Liver (tissue), 9 donors: ENCODE results near the gene WDR7. TPM values are rescaled to one million over a fixed set of nuclear protein-coding genes. Genes with fewer than 3 reads are reported as not detected.

ENCODE experiments used
- DNase-seq: peaks from one replicate; pipeline ENCODE4 v3.0.0-alpha.2; 2017; ENCODE audit warnings: low spot score
- H3K27ac ChIP-seq, 2 donors: one replicate each; pipeline ENCODE4 v1.7.0; 2013; ENCODE audit warnings: inconsistent platforms in 2 of 2, low read length in 2 of 2, control low read depth in 1 of 2, low read depth in 1 of 2, mild to moderate bottlenecking in 1 of 2
- H3K27me3 ChIP-seq, 4 donors: one replicate each; pipeline versions ENCODE4 v1.6.1 to v1.7.0; 2013; ENCODE audit warnings: low read length in 3 of 4, inconsistent platforms in 1 of 4, mild to moderate bottlenecking in 1 of 4, moderate library complexity in 1 of 4; ENCODE audit not compliant: control insufficient read depth in 4 of 4, insufficient read depth in 4 of 4
- H3K36me3 ChIP-seq, 4 donors: one replicate each; pipeline versions ENCODE4 v1.6.1 to v1.7.0; 2013; ENCODE audit warnings: low read length in 3 of 4, mild to moderate bottlenecking in 3 of 4, low read depth in 1 of 4, moderate library complexity in 1 of 4; ENCODE audit not compliant: control insufficient read depth in 4 of 4, insufficient read depth in 3 of 4
- H3K4me1 ChIP-seq, 4 donors: one replicate each; pipeline versions ENCODE4 v1.6.1 to v1.7.0; 2013; ENCODE audit warnings: low read length in 3 of 4, mild to moderate bottlenecking in 3 of 4, moderate library complexity in 1 of 4; ENCODE audit not compliant: control insufficient read depth in 4 of 4, insufficient read depth in 4 of 4
- H3K4me3 ChIP-seq, 3 donors: one replicate each; pipeline versions ENCODE4 v1.6.1 to v1.7.0; 2013; ENCODE audit warnings: low read length in 3 of 3, control low read depth in 1 of 3, low read depth in 1 of 3, mild to moderate bottlenecking in 1 of 3
- H3K9ac ChIP-seq, 2 donors: one replicate each; pipeline ENCODE4 v1.7.0; 2013; ENCODE audit warnings: low read length in 2 of 2, mild to moderate bottlenecking in 2 of 2, moderate library complexity in 2 of 2, control low read depth in 1 of 2, low read depth in 1 of 2
- H3K9me3 ChIP-seq, 4 donors: one replicate each; pipeline versions ENCODE4 v1.6.1 to v1.7.0; 2013; ENCODE audit warnings: low read length in 3 of 4; ENCODE audit not compliant: control insufficient read depth in 4 of 4
- EGR1 ChIP-seq, 2 donors: IDR thresholded peaks; 2 replicates each; pipeline ENCODE4 v1.6.1; 2016 to 2018; ENCODE audit warnings: antibody characterized with exemption in 2 of 2, low read depth in 2 of 2
- FOXA1 ChIP-seq: IDR thresholded peaks from 2 replicates; pipeline ENCODE4 v1.6.1; 2016; ENCODE audit warnings: antibody characterized with exemption
- FOXA2 ChIP-seq: IDR thresholded peaks from 2 replicates; pipeline ENCODE4 v1.6.1; 2016; ENCODE audit warnings: antibody characterized with exemption
- GABPA ChIP-seq, 2 donors: IDR thresholded peaks in 1 of 2; conservative IDR thresholded peaks in 1 of 2; 2 replicates each; pipeline ENCODE4 v1.6.1; 2016; ENCODE audit warnings: antibody characterized with exemption in 2 of 2, mild to moderate bottlenecking in 1 of 2, moderate library complexity in 1 of 2
- HNF4A ChIP-seq, 2 donors: conservative IDR thresholded peaks; 2 replicates each; pipeline ENCODE4 v1.6.1; 2016; ENCODE audit warnings: antibody characterized with exemption in 2 of 2, mild to moderate bottlenecking in 2 of 2
- HNF4G ChIP-seq: IDR thresholded peaks from 2 replicates; pipeline ENCODE4 v1.6.1; 2016; ENCODE audit warnings: antibody characterized with exemption
- JUND ChIP-seq, 2 donors: IDR thresholded peaks; 2 replicates each; pipeline ENCODE4 v1.6.1; 2016; ENCODE audit warnings: antibody characterized with exemption in 2 of 2
- NR2F2 ChIP-seq: IDR thresholded peaks from 2 replicates; pipeline ENCODE4 v1.6.1; 2016; ENCODE audit warnings: antibody characterized with exemption
- RAD21 ChIP-seq, 2 donors: IDR thresholded peaks; 2 replicates each; pipeline ENCODE4 v1.6.1; 2016; ENCODE audit warnings: antibody characterized with exemption in 2 of 2, mild to moderate bottlenecking in 2 of 2
- RXRA ChIP-seq, 2 donors: IDR thresholded peaks; 2 replicates each; pipeline ENCODE4 v1.6.1; 2017 to 2018; ENCODE audit warnings: antibody characterized with exemption in 2 of 2, mild to moderate bottlenecking in 1 of 2
- SP1 ChIP-seq: IDR thresholded peaks from 2 replicates; pipeline ENCODE4 v1.6.1; 2018; ENCODE audit warnings: antibody characterized with exemption, mild to moderate bottlenecking
- TAF1 ChIP-seq: conservative IDR thresholded peaks from 2 replicates; pipeline ENCODE4 v1.6.1; 2016; ENCODE audit warnings: antibody characterized with exemption, mild to moderate bottlenecking
- YY1 ChIP-seq: IDR thresholded peaks from 2 replicates; pipeline ENCODE4 v1.6.1; 2016; ENCODE audit warnings: antibody characterized with exemption, mild to moderate bottlenecking
- WGBS: extraction: QIAGEN DNeasy Blood & Tissue Kit; methylation state at CpG from one replicate; pipeline ENCODE4 v1.1.7; 2013; 5-methylcytosine and 5-hydroxymethylcytosine counted together
- polyA plus RNA-seq, 2 donors: library from polyadenylated mRNA; stranded (reverse) in 1 of 2; unstranded in 1 of 2; fragments of 200-250 nt in 1 of 2; fragments of >200 nt in 1 of 2; fragmentation: Nextera tagmentation in 1 of 2; extraction: Ambion mirVana in 1 of 2; gene quantifications; one replicate each; pipeline versions ENCODE4 v1.2.1 to v1.2.3, GENCODE V29; 2013 to 2015
- total RNA-seq, 2 donors: library from RNA; depleted of rRNA; stranded (reverse); fragments of >200 nt; gene quantifications; one replicate each; pipeline ENCODE4 v1.2.3, GENCODE V29; 2014
- TF ChIP-seq, protein P1 (sequence below): fragments of 150-350 bp; IDR thresholded peaks from 2 replicates; pipeline ENCODE4 v1.5.1; 2017; ENCODE audit warnings: improper control_type of control experiment, low read depth, low read length; ENCODE audit not compliant: missing input control
- TF ChIP-seq, protein P2 (sequence below): IDR thresholded peaks from 2 replicates; pipeline ENCODE4 v1.6.1; 2016; ENCODE audit warnings: antibody characterized with exemption
- TF ChIP-seq, protein P3 (sequence below): IDR thresholded peaks from 2 replicates; pipeline ENCODE4 v1.6.1; 2016; ENCODE audit warnings: antibody characterized with exemption
- donor health status: healthy.
- donor health status: healthy.
- donor health status: healthy.
- donor health status: healthy.
- donor health status: healthy.

Gene WDR7
- total and polyA plus RNA-seq, 4 donors: 4.5 to 26.6 (median 13.2) TPM

DNA sequence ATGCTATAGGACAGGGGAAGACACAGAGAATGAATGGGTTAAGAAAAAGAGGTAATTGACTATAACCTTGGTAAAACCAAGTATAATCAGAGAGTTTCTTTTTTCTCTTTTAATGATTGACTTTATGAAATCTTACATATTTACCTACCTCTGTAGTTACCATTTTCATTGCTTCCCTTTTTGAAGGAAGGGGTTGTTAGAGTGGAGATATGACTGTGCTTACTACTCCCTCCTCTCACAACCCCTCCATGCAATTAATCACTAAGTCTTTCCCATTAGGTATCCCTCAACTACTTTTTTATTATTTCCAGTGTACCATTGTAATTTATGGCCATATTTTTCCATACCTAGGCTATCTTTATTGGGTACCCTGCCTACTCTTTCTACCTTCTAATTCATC lies 71.4 kb downstream of the WDR7 start (continued):
- no peak for TF ChIP-seq FOXA2
- TF ChIP-seq GABPA (IDR thresholded peaks at IDR 0.05 in 1 of 2, conservative IDR thresholded peaks at IDR 0.05 in 1 of 2): no peak
- TF ChIP-seq FOXA1: no peak
- no peak for TF ChIP-seq YY1
- no peak for TF ChIP-seq SP1

DNA sequence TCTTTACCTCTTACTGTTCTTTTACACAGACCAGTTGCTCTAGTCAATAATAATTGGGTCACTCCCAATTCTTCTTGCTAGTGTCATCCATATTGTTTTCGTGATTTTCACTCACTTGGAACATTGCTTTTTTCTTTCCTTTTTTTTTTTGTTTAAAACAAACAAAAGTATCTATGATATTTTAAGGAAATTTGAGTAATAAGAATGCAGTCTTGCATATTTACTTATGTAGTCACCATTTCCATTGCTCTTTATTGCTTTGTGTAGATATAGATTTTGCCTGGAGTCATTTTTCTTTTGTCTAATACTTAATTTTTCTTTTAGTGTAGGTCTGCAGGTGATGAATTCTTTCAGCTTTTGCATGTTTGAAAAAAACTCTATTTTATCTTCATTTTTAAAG lies 71.9 kb downstream of the WDR7 start:
- no peak overlapping the region for H3K4me3 ChIP-seq
- H3K36me3 ChIP-seq: peaks cover 0 to 9% (median 1%) of the 10 kb centered on the region in 4 donors
- no peak overlapping the region for H3K27ac ChIP-seq
- no peak for TF ChIP-seq RAD21 (IDR thresholded peaks at IDR 0.05)
- TF ChIP-seq HNF4A (conservative IDR thresholded peaks at IDR 0.05): no peak
- TF ChIP-seq, protein P1, sequence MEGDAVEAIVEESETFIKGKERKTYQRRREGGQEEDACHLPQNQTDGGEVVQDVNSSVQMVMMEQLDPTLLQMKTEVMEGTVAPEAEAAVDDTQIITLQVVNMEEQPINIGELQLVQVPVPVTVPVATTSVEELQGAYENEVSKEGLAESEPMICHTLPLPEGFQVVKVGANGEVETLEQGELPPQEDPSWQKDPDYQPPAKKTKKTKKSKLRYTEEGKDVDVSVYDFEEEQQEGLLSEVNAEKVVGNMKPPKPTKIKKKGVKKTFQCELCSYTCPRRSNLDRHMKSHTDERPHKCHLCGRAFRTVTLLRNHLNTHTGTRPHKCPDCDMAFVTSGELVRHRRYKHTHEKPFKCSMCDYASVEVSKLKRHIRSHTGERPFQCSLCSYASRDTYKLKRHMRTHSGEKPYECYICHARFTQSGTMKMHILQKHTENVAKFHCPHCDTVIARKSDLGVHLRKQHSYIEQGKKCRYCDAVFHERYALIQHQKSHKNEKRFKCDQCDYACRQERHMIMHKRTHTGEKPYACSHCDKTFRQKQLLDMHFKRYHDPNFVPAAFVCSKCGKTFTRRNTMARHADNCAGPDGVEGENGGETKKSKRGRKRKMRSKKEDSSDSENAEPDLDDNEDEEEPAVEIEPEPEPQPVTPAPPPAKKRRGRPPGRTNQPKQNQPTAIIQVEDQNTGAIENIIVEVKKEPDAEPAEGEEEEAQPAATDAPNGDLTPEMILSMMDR: no peak
- no peak for TF ChIP-seq JUND (IDR thresholded peaks at IDR 0.05)
- TF ChIP-seq EGR1 (IDR thresholded peaks at IDR 0.05; ENCODE audit: low read depth in 2 of 2): no peak
- TF ChIP-seq, protein P2, sequence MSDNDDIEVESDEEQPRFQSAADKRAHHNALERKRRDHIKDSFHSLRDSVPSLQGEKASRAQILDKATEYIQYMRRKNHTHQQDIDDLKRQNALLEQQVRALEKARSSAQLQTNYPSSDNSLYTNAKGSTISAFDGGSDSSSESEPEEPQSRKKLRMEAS: no peak
- TF ChIP-seq, protein P3, sequence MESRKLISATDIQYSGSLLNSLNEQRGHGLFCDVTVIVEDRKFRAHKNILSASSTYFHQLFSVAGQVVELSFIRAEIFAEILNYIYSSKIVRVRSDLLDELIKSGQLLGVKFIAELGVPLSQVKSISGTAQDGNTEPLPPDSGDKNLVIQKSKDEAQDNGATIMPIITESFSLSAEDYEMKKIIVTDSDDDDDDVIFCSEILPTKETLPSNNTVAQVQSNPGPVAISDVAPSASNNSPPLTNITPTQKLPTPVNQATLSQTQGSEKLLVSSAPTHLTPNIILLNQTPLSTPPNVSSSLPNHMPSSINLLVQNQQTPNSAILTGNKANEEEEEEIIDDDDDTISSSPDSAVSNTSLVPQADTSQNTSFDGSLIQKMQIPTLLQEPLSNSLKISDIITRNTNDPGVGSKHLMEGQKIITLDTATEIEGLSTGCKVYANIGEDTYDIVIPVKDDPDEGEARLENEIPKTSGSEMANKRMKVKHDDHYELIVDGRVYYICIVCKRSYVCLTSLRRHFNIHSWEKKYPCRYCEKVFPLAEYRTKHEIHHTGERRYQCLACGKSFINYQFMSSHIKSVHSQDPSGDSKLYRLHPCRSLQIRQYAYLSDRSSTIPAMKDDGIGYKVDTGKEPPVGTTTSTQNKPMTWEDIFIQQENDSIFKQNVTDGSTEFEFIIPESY: no peak
- TF ChIP-seq RXRA (IDR thresholded peaks at IDR 0.05): no peak
- TF ChIP-seq TAF1: no peak
- TF ChIP-seq NR2F2: no peak
- no peaks in the 10 kb centered on the region for H3K27me3 ChIP-seq
- H3K9me3 ChIP-seq: no peaks in the 10 kb centered on the region
- H3K4me1 ChIP-seq: no peaks in the 10 kb centered on the region
- H3K9ac ChIP-seq: no peak overlapping the region
- DNase-seq: no peak
- WGBS: 98% methylated on average over 1 of the region's 1 CpG

DNA sequence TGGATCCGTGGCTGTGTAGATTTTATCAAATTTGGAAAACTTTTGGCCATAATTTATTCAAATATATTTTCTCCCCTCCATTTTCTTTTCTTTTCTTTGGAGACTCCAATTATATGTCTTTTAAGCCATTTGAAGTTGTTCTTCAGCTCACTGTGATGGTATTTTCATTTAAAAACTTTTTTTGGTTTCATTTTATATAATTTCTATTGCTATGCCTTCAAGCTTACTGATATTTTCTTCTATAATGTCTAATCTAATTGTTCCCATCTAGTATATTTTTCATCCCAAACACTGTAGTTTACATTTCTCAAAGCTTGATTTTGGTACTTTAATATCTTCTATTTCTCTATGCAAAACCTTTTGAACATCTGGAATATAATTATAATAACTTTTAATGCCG lies 72.5 kb downstream of the WDR7 start:
- no peak for DNase-seq
- Histone ChIP-seq H3K27me3 (no peaks in the 10 kb centered on the region), H3K4me1 (no peaks in the 10 kb centered on the region), H3K9ac (no peak overlapping the region), H3K9me3 (no peaks in the 10 kb centered on the region), H3K36me3 (peaks cover 0 to 9% (median 3%) of the 10 kb centered on the region in 4 donors), H3K27ac (no peak overlapping the region), H3K4me3 (no peak overlapping the region)
- WGBS: 97% methylated on average over 2 of the region's 2 CpGs
- no peak for TF ChIP-seq JUND (IDR thresholded peaks at IDR 0.05)
- no peak for TF ChIP-seq FOXA1
- TF ChIP-seq HNF4G: no peak
- TF ChIP-seq, protein P2: no peak
- no peak for TF ChIP-seq NR2F2
